HUES6 (cell line): Measurements from ENCODE around the gene EIF3A.
A peak's percentile ranks its signal among the peaks of the same experiment; 100 is the strongest.
"Not testable (repeated sequence)": the region's sequence is repeated elsewhere in the genome, so short reads cannot be mapped to it uniquely, and the experiment has no call there.

ENCODE experiments used
- H3K27ac ChIP-seq: 2 replicates; pipeline ENCODE4 v1.7.0; 2013; ENCODE audit warnings: low read depth, mild to moderate bottlenecking, low read length, inconsistent platforms
- H3K27me3 ChIP-seq: 2 replicates; pipeline ENCODE4 v1.6.1; 2013; ENCODE audit warnings: low read length; ENCODE audit not compliant: control insufficient read depth, insufficient read depth
- H3K36me3 ChIP-seq: 2 replicates; pipeline ENCODE4 v1.6.1; 2013; ENCODE audit warnings: low read length; ENCODE audit not compliant: control insufficient read depth, insufficient read depth
- H3K4me1 ChIP-seq: 2 replicates; pipeline ENCODE4 v1.6.1; 2013; ENCODE audit warnings: low read length; ENCODE audit not compliant: control insufficient read depth, insufficient read depth
- H3K4me3 ChIP-seq: 2 replicates; pipeline ENCODE4 v1.5.1; 2013; ENCODE audit warnings: low read depth, low read length
- H3K9ac ChIP-seq: one replicate; pipeline ENCODE4 v1.6.1; 2013; ENCODE audit warnings: mild to moderate bottlenecking, low read length
- H3K9me3 ChIP-seq: 2 replicates; pipeline ENCODE4 v1.6.1; 2013; ENCODE audit warnings: low read depth, low read length; ENCODE audit not compliant: control insufficient read depth, insufficient read depth

EIF3A gene

DNA sequence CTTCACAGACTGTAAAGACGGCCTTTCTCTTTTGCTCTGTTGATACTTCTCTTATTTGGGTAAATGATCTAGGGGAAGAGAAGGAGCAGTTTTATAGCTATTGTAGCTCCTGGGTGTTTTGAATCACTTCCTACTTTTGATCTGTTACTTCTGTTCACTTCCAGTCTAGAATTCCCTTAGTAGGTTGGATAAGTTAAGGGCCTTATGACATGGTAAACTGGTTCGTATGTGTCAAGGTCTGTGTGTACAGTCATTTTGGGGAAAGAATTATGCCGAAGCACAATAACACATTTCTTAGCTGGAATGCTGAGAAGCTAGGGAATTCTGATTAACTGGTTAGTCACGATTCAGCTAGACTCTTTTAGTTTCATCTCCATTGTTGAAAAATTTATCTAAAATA lies 31.4 kb upstream of the EIF3A start:
- peaks cover 80% of the 10 kb centered on the region for H3K36me3 ChIP-seq

DNA sequence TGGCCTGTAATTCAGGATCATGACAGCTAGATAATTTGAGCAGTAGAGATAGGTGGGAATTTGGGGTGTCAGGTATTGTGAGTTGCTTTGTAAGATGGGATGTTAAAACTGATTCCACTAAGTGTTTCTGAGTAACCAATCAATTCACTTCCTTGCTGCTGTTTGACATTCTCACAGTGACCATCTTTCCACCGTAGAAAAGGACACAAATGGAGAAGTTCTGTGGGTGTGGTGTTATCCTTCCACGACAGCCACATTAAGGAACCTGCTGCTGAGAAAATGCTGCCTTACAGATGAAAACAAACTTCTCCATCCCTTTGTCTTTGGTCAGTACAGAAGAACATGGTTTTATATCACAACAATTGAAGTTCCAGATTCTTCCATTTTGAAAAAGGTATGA lies 27.2 kb upstream of the EIF3A start:
- not testable (repeated sequence) for H3K27ac ChIP-seq, H3K4me3 ChIP-seq, H3K9ac ChIP-seq, H3K4me1 ChIP-seq, H3K9me3 ChIP-seq, H3K27me3 ChIP-seq
- H3K36me3 ChIP-seq, result peaks cover 47% of the 10 kb centered on the region

More for the DNA sequence above, 31.4 kb upstream of the EIF3A start:
- Histone ChIP-seq H3K9me3 (no peaks in the 10 kb centered on the region), H3K4me3 (no peak overlapping the region), H3K27me3 (no peaks in the 10 kb centered on the region), H3K9ac (no peak overlapping the region), H3K4me1 (no peaks in the 10 kb centered on the region), H3K27ac (no peak overlapping the region)

DNA sequence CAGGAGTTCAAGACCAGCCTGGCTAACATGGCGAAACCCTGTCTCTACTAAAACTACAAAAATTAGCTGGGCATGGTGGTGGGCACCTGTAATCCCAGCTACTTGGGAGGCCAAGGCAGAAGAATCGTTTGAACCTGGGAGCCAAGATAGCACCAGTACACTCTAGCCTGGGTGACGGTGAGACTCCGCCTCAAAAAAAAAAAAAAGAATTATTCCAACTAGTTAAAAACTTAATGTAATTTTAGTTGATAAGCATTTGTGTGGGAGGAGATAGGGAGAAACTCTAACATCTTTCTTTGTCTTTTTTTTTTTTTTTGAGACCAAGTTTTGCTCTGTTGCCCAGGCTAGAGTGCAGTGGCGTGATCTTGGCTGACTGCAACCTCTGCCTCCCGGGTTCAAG lies 26.5 kb upstream of the EIF3A start:
- H3K27ac ChIP-seq, H3K4me3 ChIP-seq, H3K4me1 ChIP-seq, H3K9me3 ChIP-seq, H3K9ac ChIP-seq, H3K27me3 ChIP-seq: not testable (repeated sequence)
- peaks cover 41% of the 10 kb centered on the region for H3K36me3 ChIP-seq

DNA sequence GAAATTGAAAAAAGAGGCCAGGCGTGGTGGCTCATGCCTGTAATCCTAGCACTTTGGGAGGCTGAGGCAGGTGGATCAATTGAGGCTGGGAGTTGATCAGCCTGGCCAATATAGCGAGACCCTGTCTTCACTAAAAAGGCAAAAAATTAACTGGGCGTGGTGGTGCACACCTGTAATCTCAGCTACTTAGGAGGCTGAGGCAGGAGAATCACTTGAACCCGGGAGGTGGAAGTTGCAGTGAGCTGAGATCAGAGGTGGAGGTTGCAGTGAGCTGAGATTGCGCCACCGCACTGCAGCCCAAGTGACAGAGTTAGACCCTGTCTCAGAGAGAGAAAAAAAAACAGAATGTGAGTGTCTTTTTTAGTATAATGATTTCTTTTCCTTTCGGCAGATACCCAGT lies 25.3 kb upstream of the EIF3A start:
- not testable (repeated sequence) for H3K9ac ChIP-seq, H3K27ac ChIP-seq, H3K4me1 ChIP-seq, H3K9me3 ChIP-seq, H3K27me3 ChIP-seq, H3K4me3 ChIP-seq
- peaks cover 30% of the 10 kb centered on the region for H3K36me3 ChIP-seq

DNA sequence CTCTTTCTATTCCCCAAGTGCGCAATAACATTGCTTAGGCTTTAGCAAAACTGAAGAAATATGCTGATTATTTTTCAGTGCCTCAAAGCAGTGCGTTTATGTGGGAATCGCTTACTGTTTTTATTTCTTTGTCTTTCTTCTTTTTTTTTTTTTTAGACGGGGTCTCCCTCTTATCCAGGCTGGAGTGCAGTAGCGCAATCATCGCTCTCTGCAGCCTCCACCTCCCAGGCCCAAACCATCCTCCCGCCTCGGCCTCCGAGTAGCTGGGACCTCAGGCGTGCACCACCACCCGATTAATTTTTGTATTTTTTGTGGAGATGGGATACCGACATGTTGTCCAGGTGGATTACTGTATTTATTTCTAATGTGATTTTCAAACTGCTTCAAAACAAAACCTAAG lies 24.5 kb upstream of the EIF3A start:
- no peak overlapping the region for H3K27ac ChIP-seq
- H3K36me3 ChIP-seq, result peaks cover 22% of the 10 kb centered on the region
- peaks cover 3% of the 10 kb centered on the region for H3K4me1 ChIP-seq
- peak overlapping the region; percentile 77 for H3K4me3 ChIP-seq
- H3K9me3 ChIP-seq, result no peaks in the 10 kb centered on the region
- H3K9ac ChIP-seq, result no peak overlapping the region
- no peaks in the 10 kb centered on the region for H3K27me3 ChIP-seq

DNA sequence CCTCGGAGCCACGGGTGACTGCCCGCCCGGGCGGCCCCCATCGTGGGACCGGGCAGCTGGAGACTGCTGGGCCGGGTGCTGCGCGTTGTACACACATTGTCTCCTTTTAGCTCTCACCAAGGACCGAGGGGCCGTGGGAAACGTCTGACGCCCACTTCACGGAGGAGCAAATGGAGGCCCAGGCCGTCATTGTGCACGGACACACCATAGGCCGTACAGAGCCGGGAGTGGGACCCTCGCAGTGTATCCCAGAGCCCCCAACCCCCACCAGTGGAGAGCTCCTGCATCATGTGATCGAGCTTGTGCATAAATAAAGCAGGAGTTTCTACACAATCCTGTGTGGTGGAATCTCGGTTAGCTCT lies 24.0 kb upstream of the EIF3A start:
- Histone ChIP-seq H3K4me3 (peak overlapping the region; percentile 77), H3K27ac (no peak overlapping the region)

DNA sequence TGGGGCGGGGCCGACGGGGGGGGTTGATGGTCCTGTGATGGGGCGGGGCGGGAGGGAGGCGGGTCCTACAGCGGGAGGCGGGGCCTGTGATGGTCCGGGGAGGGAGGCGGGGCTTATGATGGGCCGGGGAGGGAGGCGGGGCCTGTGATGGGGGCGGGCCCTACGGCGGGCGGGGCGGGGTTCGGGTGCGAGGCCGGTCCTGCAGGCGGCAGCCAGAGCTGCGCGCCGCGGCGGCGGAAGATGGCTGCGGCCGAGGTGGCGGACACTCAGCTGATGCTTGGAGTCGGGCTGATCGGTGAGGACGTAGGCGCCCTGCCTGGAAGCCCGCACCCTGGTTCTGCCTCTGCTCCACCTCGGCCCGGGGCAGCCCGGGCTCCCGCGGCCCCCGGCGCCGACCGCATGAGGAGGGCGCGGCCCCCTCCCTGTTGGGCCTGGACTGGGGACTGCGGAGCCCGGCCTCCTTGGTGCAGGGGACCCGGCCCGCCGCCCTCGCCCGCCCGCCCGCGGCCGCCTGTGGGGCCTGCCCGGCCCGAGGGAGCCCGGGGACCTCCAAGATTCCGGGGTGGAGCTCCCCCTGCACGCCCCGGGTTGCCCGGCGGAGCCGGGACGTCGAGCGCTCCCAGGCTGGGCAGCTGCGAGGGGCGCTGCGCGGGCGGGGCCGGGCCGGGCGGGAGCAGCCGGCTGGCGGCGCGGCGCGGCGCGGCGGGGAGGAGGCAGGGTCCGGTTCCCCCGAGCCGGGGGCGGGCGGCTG lies 23.5 kb upstream of the EIF3A start, which contains the start of gene DENND10:
TSS of gene DENND10 (plus strand) at position 211 of the 751 bp plus-strand sequence. CDS start at position 241, 30 bp downstream.
- Histone ChIP-seq H3K4me3 (peak within 1 kb of the TSS; percentile 77), H3K4me1 (peaks cover 3% of the 10 kb centered on the region), H3K36me3 (peaks cover 12% of the 10 kb centered on the region), H3K27ac (no peak within 1 kb of the TSS), H3K9me3 (no peaks in the 10 kb centered on the region), H3K27me3 (no peaks in the 10 kb centered on the region), H3K9ac (peak within 1 kb of the TSS; percentile 56)

More for the DNA sequence above, 24.0 kb upstream of the EIF3A start:
- H3K4me1 ChIP-seq, result peaks cover 3% of the 10 kb centered on the region
- no peaks in the 10 kb centered on the region for H3K27me3 ChIP-seq
- H3K9me3 ChIP-seq, result no peaks in the 10 kb centered on the region
- H3K36me3 ChIP-seq, result peaks cover 17% of the 10 kb centered on the region
- H3K9ac ChIP-seq, result peak overlapping the region; percentile 56

DNA sequence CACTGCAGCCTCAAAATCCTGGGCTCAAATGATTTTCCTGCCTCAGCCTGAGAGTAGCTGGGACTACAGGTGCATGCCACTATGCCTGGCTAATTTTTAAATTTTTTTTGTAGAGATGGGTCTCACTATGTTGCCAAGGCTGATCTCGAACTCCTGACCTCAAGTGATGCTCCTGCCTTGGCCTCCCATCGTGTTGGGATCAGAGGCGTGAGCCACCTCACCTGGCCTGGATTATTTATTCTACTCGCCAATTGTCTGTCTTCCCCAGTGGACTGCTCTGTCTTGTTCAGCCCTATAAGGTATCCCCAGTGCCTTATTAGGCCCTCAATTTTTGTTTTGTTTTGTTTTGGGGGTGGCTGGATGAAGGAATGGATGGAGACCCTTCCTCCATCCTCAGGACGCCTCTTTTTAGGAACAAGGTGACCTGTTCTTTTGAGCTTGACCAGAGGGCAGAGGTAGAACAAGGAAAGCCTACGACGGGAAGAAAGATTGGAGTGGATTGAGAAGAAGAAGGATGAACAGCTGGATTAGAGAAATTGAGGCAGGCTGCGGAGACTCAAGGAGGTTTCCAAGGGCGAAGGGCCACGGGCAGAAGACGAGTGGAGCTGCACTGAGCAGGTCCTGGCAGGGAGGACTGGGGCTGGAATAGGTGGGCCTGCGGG lies 22.8 kb upstream of the EIF3A start:
- H3K4me1 ChIP-seq, result peaks cover 3% of the 10 kb centered on the region
- peak overlapping the region; percentile 41; the same call in 1 of the 2 replicates for H3K4me3 ChIP-seq
- no peak overlapping the region for H3K27ac ChIP-seq
- no peaks in the 10 kb centered on the region for H3K9me3 ChIP-seq
- H3K9ac ChIP-seq, result peak overlapping the region; percentile 38
- H3K36me3 ChIP-seq, result peaks cover 7% of the 10 kb centered on the region; the same call in 1 of the 2 replicates
- H3K27me3 ChIP-seq, result no peaks in the 10 kb centered on the region

DNA sequence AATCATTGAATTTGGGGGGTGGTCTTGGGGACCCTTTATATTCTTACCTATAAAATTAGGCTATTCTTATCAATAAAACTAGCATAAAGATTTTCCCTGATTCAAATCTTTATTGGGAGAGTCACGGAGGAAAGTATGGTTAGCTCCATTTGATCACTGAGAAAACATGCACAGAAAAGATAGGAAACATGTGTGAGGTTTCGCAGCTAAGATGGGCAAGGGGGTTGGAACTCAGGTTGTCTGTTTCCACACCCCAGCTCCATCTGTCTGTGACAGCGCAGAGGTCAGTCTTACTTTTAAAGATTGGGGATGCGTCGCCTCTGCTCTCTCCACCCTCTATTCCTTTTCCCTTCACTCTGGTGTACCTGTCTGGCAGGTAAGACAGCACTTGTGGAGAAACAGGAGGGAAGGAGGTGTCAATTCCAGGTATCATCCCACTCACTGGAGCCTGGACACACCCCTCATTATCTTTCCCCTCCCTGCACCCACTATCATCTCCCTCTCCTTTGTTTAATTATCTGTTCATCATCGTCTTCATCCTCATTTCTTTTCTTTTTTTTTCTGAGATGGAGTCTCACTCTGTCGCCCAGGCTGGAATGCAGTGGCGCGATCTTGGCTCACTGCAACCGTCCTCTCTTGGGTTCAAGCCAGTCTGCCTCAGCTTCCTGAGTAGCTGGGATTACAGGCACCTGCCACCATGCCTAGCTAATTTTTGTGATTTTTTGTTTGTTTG lies 20.9 kb upstream of the EIF3A start:
- H3K27me3 ChIP-seq, result no peaks in the 10 kb centered on the region
- H3K4me3 ChIP-seq, result no peak overlapping the region
- peaks cover 3% of the 10 kb centered on the region for H3K4me1 ChIP-seq
- no peaks in the 10 kb centered on the region for H3K36me3 ChIP-seq
- H3K27ac ChIP-seq, result no peak overlapping the region
- H3K9me3 ChIP-seq, result no peaks in the 10 kb centered on the region
- H3K9ac ChIP-seq, result no peak overlapping the region

DNA sequence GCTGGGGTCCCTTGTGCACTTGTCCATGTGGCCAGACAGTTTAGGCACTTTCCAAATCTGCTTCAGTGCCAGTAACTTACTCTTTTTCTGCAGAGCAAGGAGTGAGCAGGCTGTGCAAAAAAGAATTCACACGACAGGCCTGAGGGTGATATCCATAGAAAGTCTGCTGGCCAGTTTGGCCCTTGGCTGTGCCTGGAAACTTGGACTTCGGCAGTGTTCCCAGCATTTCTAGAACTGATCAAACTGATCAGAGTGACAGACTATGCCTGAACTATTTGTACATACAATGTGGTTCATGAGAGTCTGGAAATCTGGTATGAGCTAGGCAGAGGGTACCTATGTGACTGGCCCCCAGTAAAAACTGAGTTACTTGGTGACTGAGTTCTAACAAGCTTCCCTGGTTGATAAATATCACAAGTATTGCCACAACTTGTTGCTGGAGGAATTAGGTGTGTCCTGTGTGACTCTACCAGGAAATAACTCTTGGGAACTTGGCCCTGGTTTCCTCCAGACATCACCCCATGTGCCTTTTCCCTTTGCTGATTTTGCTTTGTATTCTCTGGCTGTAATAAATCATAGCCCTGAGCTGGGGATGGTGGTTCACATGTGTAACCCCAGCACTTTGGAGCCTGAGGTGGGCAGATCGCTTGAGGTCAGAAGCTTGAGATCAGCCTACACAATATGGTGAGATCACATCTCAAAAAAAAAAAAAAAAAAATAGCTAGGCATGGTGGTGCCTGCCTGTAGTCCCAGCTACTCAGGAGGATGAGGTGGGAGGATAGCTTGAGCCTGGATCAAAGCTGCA lies 20.0 kb upstream of the EIF3A start:
- H3K9me3 ChIP-seq, result no peaks in the 10 kb centered on the region
- H3K27ac ChIP-seq, result no peak overlapping the region
- H3K4me3 ChIP-seq, result no peak overlapping the region
- no peak overlapping the region for H3K9ac ChIP-seq
- H3K4me1 ChIP-seq, result peaks cover 3% of the 10 kb centered on the region
- no peaks in the 10 kb centered on the region for H3K27me3 ChIP-seq
- no peaks in the 10 kb centered on the region for H3K36me3 ChIP-seq
